ENCODE data around the gene GALE. TPM values are rescaled to one million over a fixed set of nuclear protein-coding genes. Genes with fewer than 3 reads are reported as not detected.
A peak's percentile ranks its signal among the peaks of the same experiment; 100 is the strongest.
"Not testable (repeated sequence)": the region's sequence is repeated elsewhere in the genome, so short reads cannot be mapped to it uniquely, and the experiment has no call there.

GALE gene
- 19.6 and 25.8 TPM in 2 replicates for total RNA-seq

GRCh38 chr1:23800400-23801337, at the start of gene GALE:
Gene GALE, minus strand, starts transcription at chr1:23800754. Its CDS starts 1,747 bp downstream, at chr1:23799007.
- DNase-seq (ENCODE audit: low read depth in 2 of 2), result peak; percentile 89 to 96

DNA sequence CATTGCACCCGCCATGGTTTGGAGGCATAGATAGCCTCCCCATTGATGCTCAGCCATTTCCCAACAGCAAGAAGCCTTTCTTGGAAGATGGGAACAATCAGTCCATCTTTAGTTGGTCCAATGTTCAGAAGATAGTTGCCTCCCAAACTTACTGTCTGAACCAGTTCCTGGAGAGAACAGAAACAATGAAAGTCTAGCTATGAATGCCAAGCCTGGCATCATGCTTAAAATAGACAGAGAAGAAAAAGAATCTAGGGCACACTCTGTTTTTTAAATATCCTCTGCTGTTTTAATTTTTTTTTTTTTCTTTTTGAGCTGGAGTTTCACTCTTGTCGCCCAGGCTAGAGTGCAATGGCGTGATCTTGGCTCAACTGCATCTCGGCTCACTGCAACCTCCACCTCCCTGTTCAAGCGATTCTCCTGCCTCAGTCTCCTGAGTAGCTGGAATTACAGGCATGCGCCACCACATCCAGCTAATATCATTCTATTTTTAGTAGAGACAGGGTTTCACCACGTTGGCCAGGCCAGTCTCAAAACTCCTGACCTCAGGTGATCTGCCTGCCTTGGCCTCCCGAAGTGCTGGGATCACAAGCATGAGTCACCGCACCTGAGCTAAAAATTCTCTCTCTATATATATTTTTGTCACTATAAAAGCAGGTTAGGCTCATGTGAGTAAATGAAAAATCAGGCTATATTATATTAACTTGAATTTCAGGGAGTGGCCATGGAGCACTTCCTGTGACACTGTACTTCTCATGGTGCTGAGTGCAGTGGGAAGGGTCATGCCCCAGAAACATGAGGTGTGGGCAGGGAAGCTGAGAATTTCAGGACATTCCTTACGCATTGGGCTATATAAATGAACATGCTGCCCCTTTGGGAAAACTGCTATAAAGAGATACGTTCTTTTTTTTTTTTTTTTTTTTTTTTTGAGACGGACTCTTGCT, 48.4 kb upstream of the GALE start:
- no peak for DNase-seq (ENCODE audit: low read depth in 2 of 2)

DNA sequence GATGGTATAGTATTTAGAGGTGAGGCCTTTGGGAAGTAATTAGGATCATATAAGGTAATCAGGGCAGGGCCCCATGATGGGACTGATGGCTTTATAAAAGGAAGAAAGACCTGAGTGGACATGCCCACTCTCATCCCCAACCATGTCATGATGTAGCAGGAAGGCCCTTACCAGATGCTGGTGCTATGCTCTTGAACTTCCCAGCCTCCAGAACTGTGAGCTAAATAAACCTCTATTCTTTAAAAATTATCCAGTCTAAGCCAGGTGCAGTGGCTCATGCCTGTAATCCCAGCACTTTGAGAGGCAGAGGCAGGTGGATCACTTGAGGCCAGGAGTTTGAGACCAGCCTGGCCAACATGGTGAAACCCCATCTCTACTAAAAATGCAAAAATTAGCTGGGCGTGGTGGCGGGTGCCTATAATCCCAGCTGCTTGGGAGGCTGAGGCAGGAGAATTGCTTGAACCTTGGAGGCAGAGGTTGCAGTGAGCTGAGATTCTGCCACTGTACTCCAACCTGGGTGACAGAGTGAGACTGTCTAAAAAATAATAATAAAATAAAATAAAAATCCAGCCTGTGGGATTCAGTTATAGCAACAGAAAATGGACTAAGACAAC, 47.0 kb upstream of the GALE start:
- not testable (repeated sequence) for DNase-seq (ENCODE audit: low read depth in 2 of 2)

GRCh38 chr1:23845163-23845562, 44.6 kb upstream of the GALE start:
- DNase-seq (ENCODE audit: low read depth in 2 of 2), result no peak

DNA sequence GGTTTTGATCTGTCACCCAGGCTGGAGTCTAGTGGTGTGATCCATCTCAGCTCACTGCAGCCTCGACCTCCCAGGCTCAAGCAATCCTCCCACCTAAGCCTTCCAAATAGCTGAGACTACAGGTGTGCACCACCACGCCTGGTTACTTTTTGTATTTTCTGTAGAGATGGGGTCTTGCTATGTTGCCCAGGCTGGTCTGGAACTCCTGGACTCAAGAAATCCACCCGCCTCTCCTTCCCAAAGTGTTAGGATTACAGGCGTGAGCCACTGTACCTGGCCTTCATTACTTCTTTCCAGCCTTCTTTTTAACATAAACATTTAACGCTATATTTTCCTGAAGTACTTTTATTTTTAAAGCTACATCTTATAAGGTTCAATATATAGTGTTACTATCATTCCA, 43.1 kb upstream of the GALE start:
- DNase-seq (ENCODE audit: low read depth in 2 of 2), result no peak

DNA sequence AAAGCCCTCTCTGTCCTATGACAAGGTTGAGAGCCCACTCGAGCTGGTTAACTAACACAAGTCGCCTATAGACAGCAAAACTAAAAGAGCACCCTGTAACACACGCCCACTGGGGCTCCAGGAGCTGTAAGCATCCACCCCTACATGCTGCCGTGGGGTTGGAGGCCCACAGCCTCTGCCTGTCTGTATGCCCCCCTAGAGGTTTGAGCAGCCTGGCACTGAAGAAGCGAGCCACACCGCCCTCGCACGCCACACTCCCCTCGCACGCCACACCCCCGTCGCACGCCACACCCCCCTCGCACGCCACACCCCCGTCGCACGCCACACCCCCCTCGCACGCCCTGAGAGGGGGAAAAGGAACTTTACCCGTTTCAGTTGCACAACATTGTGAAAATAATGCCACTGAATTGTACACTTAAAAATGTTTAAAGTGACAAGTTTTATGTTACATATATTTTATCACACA, 37.9 kb upstream of the GALE start:
- peak in 1 of 2 donors; percentile 61 for DNase-seq (ENCODE audit: low read depth in 2 of 2)

- no peak for DNase-seq (ENCODE audit: low read depth in 2 of 2)
These were observed 37.4 kb upstream of the GALE start for GRCh38 chr1:23837908-23838307.

GRCh38 chr1:23836037-23836436, 35.5 kb upstream of the GALE start:
- DNase-seq (ENCODE audit: low read depth in 2 of 2), result no peak

DNA sequence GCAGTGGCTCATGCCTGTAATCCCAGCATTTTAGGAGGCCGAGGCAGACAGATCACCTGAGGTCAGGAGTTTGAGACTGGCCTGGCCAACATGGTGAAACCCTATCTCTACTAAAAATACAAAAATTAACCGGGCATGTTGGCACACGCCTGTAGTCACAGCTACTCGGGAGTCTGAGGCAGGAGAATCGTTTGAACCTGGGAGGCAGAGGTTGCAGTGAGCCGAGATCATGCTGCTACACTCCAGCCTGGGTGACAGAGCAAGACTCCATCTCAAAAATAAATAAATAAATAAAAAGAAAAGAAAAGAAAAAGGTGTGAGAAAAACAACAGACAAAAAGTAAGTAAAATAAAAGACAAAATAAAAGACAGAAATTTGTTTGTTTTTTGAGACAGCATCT, 33.6 kb upstream of the GALE start:
- not testable (repeated sequence) for DNase-seq (ENCODE audit: low read depth in 2 of 2)

DNA sequence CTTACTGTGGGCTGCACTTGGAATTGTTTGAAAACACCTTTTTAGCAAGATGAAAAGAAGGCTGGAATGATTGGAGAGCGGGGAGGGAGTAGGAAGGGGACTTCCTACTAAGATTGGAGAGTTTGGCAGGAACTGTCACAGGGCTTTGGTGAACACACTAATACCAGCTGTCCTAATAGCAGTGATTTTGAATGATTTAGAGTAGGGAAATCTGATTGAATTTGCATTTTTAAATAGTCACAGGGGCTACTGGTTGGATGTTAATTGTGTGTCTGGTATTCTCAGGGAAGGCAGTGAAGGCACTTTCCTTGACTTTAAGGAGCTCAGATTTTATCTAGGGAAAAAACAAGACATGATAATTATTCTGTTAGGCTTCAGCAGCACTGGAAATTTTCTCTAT, 27.2 kb upstream of the GALE start:
- DNase-seq (ENCODE audit: low read depth in 2 of 2), result no peak

GRCh38 chr1:23826590-23826989, 26.0 kb upstream of the GALE start:
- not testable (repeated sequence) for DNase-seq (ENCODE audit: low read depth in 2 of 2)

DNA sequence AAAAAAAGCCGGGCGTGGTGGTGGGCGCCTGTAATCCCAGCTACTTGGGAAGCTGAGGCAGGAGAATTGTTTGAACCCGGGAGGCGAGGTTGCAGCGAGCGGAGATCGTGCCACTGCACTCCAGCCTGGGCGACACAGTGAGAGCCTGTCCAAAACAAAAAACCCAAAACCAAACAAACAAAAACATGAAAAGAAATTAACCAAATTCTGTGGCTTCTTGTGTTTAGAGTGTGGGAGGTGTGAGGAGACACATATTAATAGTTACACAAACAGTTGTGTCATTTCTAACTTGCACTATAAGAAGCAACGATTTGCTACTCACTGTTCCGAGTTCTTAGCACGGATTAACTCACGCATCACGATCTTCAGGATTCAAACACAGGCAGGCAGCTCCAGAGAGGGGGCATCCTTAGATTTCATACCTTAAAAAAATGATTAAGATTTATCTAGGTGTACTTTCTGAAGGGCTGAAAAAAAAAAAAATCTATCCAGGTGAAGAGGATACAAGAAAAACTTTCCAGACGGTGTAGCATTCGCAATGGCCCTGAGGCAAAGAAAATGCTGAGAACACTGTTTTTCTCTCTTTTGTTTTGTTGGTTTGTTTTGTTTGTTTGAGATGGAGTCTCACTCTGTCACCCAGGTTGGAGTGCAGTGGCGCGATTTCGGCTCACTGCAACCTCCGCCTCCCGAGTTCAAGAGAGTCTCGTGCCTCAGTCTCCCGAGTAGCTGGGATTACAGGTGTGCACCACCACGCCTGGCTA, 25.4 kb upstream of the GALE start:
- DNase-seq (ENCODE audit: low read depth in 2 of 2), result no peak

GRCh38 chr1:23825076-23825761, 24.7 kb upstream of the GALE start, which contains the start of gene HMGCL:
Gene HMGCL, minus strand, starts transcription at chr1:23825429. Its CDS starts 14 bp downstream, at chr1:23825415.
- peak; percentile 69 to 91 for DNase-seq (ENCODE audit: low read depth in 2 of 2)

- no peak for DNase-seq (ENCODE audit: low read depth in 2 of 2)
These were observed 24.1 kb upstream of the GALE start for GRCh38 chr1:23824711-23825075.

GRCh38 chr1:23823767-23824166, 23.2 kb upstream of the GALE start:
- DNase-seq (ENCODE audit: low read depth in 2 of 2), result no peak

GRCh38 chr1:23817633-23818032, 17.1 kb upstream of the GALE start:
- no peak for DNase-seq (ENCODE audit: low read depth in 2 of 2)

DNA sequence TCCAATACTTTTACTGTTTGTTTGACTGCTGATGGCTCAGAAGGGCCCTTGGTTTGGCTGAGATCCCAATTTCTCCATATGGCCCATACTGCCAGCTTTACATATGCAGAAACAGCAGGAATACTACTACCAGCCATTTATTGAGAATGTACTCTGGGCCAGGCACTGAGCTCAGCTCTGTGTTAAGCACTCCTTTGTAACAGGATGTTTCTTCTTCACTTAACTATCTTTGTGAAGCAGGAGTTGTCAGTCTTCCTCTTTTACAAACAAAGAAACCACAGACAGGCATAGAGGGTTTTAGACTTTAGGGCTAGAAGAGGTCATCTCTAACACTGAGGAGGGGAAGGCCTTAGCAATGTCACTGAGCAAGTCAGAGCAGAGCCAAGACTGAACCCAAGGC, 16.4 kb upstream of the GALE start:
- DNase-seq (ENCODE audit: low read depth in 2 of 2), result no peak

DNA sequence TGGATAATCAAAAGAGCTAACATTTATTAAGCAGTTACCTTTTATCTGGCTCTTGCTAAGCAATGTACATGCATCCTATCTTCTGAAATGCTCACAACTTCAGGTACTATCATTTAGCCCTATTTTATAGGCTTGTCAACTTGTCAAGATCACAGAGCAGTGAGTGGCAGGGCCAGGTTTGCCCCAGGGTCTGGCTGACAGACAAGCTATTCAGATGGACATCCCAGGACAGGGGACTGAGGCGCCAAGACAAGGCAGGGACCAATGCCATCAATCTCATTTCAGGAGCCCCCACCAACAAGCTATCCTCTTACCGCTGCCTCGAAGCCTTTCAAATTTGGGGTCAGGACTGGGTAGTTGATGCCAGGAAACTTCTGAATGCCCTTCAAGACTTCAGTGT, 15.8 kb upstream of the GALE start:
- DNase-seq (ENCODE audit: low read depth in 2 of 2), result no peak

- DNase-seq (ENCODE audit: low read depth in 2 of 2), result no peak
These were observed 13.5 kb upstream of the GALE start for GRCh38 chr1:23814016-23814415.
